GM11168 (cell line): ENCODE results near the gene CCZ1B.
"Not testable (repeated sequence)": the region's sequence is repeated elsewhere in the genome, so short reads cannot be mapped to it uniquely, and the experiment has no call there.

Experiments
- in situ Hi-C: fragments of 300-500 bp; cut with MboI; formaldehyde crosslinking; loops from one replicate; pipeline ENCODE4 v1.12.0; 2022; ENCODE audit warnings: low sequenced_read_pairs; ENCODE audit not compliant: unreplicated experiment

Gene CCZ1B

GRCh38 chr7:6826151-6826550, at the start of gene CCZ1B:
CCZ1B (minus strand) TSS chr7:6826275; CDS start chr7:6826197, 78 bp downstream.
- in situ Hi-C loops, result loop anchor here (25.0 kb wide), 1 partner anchor 239 kb away; the partner anchor contains the start of genes INTS15 and ZDHHC4

GRCh38 chr7:6875022-6875421, 48.9 kb upstream of the CCZ1B start:
- in situ Hi-C loops, result not testable (repeated sequence)

GRCh38 chr7:6872246-6872945, 46.3 kb upstream of the CCZ1B start:
- in situ Hi-C loops, result not testable (repeated sequence)

- in situ Hi-C loops, result not testable (repeated sequence)
Measured at GRCh38 chr7:6871421-6872144, 45.5 kb upstream of the CCZ1B start.

GRCh38 chr7:6864751-6865150, 38.7 kb upstream of the CCZ1B start:
- in situ Hi-C loops, result not testable (repeated sequence)

- in situ Hi-C loops, result not testable (repeated sequence)
Measured at GRCh38 chr7:6864188-6864587, 38.1 kb upstream of the CCZ1B start.

- in situ Hi-C loops, result not testable (repeated sequence)
Measured at GRCh38 chr7:6862876-6863275, 36.8 kb upstream of the CCZ1B start.

GRCh38 chr7:6857721-6858314, 31.7 kb upstream of the CCZ1B start:
- in situ Hi-C loops, result not testable (repeated sequence)

- in situ Hi-C loops, result not testable (repeated sequence)
Measured at GRCh38 chr7:6855563-6856131, 29.6 kb upstream of the CCZ1B start.

GRCh38 chr7:6854747-6855562, 28.9 kb upstream of the CCZ1B start:
- in situ Hi-C loops, result not testable (repeated sequence)

GRCh38 chr7:6853681-6854080, 27.6 kb upstream of the CCZ1B start:
- in situ Hi-C loops, result not testable (repeated sequence)

- in situ Hi-C loops, result loop anchor here (25.0 kb wide), 1 partner anchor 262 kb away; the partner anchor contains the start of genes INTS15 and ZDHHC4
Measured at GRCh38 chr7:6849127-6849526, 23.1 kb upstream of the CCZ1B start.

GRCh38 chr7:6847751-6848150, 21.7 kb upstream of the CCZ1B start:
- in situ Hi-C loops, result loop anchor here (25.0 kb wide), 1 partner anchor 260 kb away; the partner anchor contains the start of genes INTS15 and ZDHHC4

GRCh38 chr7:6845971-6846449, 19.9 kb upstream of the CCZ1B start:
- in situ Hi-C loops, result loop anchor here (25.0 kb wide), 1 partner anchor 259 kb away; the partner anchor contains the start of genes INTS15 and ZDHHC4

GRCh38 chr7:6843654-6844053, 17.6 kb upstream of the CCZ1B start:
- in situ Hi-C loops, result loop anchor here (25.0 kb wide), 1 partner anchor 256 kb away; the partner anchor contains the start of genes INTS15 and ZDHHC4

GRCh38 chr7:6843092-6843491, 17.0 kb upstream of the CCZ1B start:
- in situ Hi-C loops, result loop anchor here (25.0 kb wide), 1 partner anchor 256 kb away; the partner anchor contains the start of genes INTS15 and ZDHHC4

- in situ Hi-C loops, result loop anchor here (25.0 kb wide), 1 partner anchor 255 kb away; the partner anchor contains the start of genes INTS15 and ZDHHC4
Measured at GRCh38 chr7:6842278-6842921, 16.3 kb upstream of the CCZ1B start.

GRCh38 chr7:6837081-6837480, 11.0 kb upstream of the CCZ1B start:
- in situ Hi-C loops, result loop anchor here (25.0 kb wide), 1 partner anchor 250 kb away; the partner anchor contains the start of genes INTS15 and ZDHHC4

GRCh38 chr7:6835521-6835920, 9.4 kb upstream of the CCZ1B start:
- in situ Hi-C loops, result loop anchor here (25.0 kb wide), 1 partner anchor 248 kb away; the partner anchor contains the start of genes INTS15 and ZDHHC4
